LHCN-M2 (cell line): Measurements from ENCODE around the gene MARCHF3. TPM values are rescaled to one million over a fixed set of nuclear protein-coding genes. Genes with fewer than 3 reads are reported as not detected.
A peak's percentile ranks its signal among the peaks of the same experiment; 100 is the strongest.
"Not testable (repeated sequence)": the region's sequence is repeated elsewhere in the genome, so short reads cannot be mapped to it uniquely, and the experiment has no call there.

Experiments used
- DNase-seq: peaks from one replicate; pipeline ENCODE4 v3.0.0-alpha.2; 2012; ENCODE audit warnings: low read depth
- total RNA-seq: library from RNA; depleted of rRNA; stranded (reverse); fragments of >200 nt; gene quantifications from 2 replicates; pipeline ENCODE4 v1.2.3, GENCODE V29; 2014

Gene MARCHF3
- total RNA-seq, 1 experiment from 2014 or later = 13.7 TPM

DNA sequence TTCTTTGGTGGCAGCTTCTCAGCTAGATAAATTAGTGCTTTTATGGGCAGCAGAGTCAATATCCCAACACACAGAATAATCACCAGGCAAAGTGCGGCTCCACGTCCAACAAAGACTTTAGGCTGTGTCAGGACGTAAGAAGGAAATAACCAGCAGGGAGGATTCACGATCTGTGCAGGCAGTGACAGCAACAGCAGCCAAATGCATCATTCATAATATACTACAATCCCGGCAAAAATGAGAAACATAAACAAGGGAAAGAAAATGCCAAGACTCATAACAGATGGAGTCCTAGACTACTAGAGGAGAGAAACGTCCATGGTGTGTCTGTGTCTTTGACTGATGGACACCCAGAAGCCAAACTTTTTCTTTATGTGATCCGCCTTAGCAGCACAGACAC is 152.8 kb downstream of the MARCHF3 start:
- no peak for DNase-seq

DNA sequence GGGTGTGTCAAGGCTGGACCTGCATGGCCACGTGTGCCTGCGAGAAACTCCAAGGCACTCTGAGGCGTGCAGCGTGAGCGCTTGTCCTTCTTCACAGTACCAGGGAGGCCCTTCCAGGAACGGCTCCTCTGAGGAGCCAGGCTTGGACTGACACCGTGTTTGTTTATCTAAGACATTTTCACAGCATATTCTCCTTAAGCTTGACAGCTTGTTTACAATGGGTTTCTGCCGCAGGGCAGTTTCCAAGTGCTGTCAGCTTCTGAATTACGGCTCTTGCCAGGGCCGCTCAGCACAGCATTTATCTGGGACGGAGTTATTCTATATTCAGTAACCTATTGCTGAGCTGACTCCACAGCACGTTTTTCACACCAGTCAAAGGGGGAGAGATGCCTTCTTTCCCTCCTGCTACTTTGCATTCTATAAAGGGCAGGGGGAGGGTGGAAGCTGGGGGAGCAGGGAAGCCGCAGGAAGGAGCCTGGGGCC is 155.0 kb downstream of the MARCHF3 start:
- DNase-seq = no peak

DNA sequence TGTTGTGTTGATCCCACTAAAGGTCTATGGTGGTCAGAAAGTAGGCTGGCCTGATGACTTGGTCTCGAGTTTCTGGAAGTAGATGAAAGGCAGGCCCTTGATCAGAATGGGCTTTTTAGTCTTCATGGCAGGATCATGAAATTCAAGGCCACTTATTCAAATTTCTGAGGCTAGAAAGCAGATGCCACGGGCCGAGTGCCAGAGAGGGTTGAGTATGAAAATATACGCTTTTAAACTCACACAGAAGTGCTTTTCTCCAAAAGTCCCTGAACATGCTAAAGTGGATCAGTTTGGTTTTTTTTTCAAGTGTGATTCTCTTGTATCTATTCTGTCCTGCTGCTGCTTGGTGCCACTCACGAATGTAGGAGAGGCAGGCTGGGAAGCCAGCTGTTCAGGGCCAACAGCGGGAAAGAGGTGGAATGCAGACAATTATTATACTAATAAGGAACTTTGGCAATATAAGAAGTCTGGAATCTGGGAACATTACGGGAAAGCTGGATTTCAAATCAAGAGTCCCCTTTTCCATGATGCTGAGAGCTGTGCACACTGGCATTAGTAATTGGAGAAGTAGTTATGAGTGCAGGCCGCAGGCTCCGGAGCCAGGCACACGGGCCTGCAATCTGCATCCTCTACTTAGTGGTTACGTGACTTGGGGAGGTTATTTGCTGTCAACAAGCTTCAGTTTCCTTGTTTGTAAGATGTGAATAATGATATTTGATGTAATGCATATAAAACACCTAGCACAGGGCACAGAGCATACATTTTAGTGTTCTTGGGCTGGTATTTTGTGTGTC is 157.6 kb downstream of the MARCHF3 start:
- no peak for DNase-seq

DNA sequence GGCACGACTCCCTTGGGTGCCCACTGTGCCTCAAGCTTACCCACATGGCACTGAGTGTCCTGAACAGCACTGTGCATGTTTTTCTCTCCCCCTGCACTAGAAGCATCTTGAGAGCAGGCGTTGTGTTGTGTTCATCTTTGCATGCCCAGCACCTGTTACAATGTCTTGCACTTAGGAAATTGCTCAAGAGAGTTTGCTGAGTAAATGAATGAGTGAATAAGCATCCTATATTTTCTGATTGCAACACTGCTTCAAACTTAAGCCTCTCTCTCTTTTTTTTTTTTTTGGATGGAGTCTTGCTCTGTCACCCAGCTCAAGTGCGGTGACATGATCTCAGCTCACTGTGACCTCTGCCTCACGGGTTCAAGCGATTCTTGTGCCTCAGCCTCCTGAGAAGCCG is 158.9 kb downstream of the MARCHF3 start:
- peak; percentile 21 for DNase-seq

- DNase-seq = peak; percentile 21
Measured at GRCh38 chr5:126869005-126869451, 161.3 kb downstream of the MARCHF3 start.

GRCh38 chr5:126868338-126869004 is 161.9 kb downstream of the MARCHF3 start:
- no peak for DNase-seq

DNA sequence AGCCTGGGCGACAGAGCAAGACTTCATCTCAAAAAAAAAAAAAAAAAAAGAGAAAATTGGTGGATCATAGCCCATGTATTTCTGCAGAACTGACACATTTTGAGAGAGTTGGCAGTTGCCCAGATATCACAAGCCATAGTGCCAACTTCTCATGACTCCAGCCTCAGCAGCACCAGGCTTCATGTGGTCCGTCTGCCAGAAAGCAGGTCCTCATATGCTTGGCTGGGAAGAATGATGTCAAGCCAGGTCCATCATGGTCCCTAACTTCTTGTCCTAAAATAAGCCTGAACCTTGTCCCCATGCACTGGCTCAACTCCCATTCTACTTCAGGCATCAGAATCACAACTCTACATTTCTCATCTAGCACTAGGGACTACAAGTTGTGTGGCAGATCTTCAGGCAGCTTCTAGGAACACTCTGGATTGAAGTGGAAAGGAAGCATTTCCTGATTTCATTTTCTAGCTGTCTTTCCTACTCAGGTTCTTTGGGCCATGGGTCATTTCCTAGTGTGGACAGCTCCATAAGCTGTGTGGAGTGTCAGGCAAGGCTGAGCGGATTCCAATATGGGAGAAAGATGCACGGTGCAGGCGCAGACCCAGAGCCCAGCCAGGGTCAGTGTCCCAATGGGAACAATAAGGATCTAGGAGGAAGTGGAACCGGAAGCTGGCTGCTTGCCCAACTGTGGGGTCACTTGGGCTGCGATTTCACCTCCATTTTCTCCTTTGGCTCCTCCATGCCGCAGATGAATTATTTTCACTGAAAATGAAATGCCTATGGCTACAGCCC is 163.3 kb downstream of the MARCHF3 start:
- no peak for DNase-seq

- DNase-seq = peak; percentile 83
Measured at GRCh38 chr5:126865299-126865698, 165.1 kb downstream of the MARCHF3 start.

- no peak for DNase-seq
Measured at GRCh38 chr5:126864042-126864688, 166.2 kb downstream of the MARCHF3 start.

GRCh38 chr5:126863402-126863801 is 167.0 kb downstream of the MARCHF3 start:
- no peak for DNase-seq

DNA sequence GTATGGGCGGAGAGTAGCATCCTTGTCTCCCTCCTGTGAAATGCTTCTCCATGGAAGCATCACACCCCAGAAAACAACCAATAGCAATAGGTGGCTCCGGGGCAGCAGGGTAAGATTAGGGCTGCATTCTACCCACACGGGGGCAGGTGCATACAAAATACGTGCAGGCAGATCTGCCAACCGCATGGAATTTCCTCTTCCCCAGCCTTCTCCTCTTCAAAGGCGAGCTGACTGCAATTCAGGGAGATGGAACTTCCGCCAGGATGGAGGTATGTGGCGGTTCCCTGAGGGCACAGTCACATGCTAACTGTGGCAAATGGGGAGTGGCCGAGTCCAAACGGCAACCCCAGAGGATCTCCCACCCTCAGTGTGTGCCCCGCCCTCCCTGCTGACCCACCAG is 171.9 kb downstream of the MARCHF3 start:
- DNase-seq = no peak

GRCh38 chr5:126857472-126858410 is 172.6 kb downstream of the MARCHF3 start:
- DNase-seq = no peak

- no peak for DNase-seq
Measured at GRCh38 chr5:126855266-126855665, 175.1 kb downstream of the MARCHF3 start.

- no peak for DNase-seq
Measured at GRCh38 chr5:126854526-126855110, 175.7 kb downstream of the MARCHF3 start.

GRCh38 chr5:126853541-126854307 is 176.6 kb downstream of the MARCHF3 start:
- DNase-seq = not testable (repeated sequence)

- peak; percentile 32 for DNase-seq
Measured at GRCh38 chr5:126852841-126853271, 177.5 kb downstream of the MARCHF3 start.

- DNase-seq = peak; percentile 43
Measured at GRCh38 chr5:126852091-126852571, 178.2 kb downstream of the MARCHF3 start.

- DNase-seq = no peak
Measured at GRCh38 chr5:126851501-126852011, 178.8 kb downstream of the MARCHF3 start.
